Keratinocyte (primary cell): ENCODE measurements around the gene GPRC5B.

Experiments
- EZH2 ChIP-seq: IDR thresholded peaks from one replicate; pipeline ENCODE4 v1.6.1; 2012; ENCODE audit warnings: inconsistent platforms, mild to moderate bottlenecking, low read length, moderate library complexity
- TF ChIP-seq, protein P1 (sequence below), 3 experiments: IDR thresholded peaks in 1 of 3; conservative IDR thresholded peaks in 1 of 3; optimal IDR thresholded peaks in 1 of 3; 2 replicates in 2 of 3; 3 replicates in 1 of 3; pipeline versions ENCODE3 to v1.5.1; 2011; ENCODE audit warnings: low read length in 3 of 3, mild to moderate bottlenecking in 3 of 3, moderate library complexity in 2 of 3, control low read depth in 1 of 3, inconsistent platforms in 1 of 3; ENCODE audit not compliant: insufficient read depth in 2 of 3; ENCODE audit errors: extremely low read depth in 1 of 3

DNA sequence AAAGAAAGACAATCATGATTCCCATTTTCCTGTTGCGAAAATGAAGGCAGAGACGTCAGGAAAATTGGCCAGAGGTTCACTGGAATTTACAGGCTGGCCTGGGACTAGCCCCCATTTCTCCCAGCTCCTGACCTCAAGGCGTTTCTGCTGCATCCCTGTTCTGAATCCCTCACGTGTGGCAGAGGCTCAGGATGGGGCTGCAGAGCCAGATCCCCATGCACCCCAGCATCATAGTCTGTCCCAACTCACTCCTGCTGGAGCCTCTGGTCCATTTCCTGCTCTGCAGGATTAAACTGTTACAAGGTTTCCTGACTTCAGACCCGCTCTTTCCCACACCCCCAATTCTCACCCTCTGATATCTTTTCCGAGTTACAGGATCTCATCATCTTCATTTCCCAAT is 2.9 kb downstream of the GPRC5B start:
- no peak for TF ChIP-seq EZH2
- TF ChIP-seq, protein P1, sequence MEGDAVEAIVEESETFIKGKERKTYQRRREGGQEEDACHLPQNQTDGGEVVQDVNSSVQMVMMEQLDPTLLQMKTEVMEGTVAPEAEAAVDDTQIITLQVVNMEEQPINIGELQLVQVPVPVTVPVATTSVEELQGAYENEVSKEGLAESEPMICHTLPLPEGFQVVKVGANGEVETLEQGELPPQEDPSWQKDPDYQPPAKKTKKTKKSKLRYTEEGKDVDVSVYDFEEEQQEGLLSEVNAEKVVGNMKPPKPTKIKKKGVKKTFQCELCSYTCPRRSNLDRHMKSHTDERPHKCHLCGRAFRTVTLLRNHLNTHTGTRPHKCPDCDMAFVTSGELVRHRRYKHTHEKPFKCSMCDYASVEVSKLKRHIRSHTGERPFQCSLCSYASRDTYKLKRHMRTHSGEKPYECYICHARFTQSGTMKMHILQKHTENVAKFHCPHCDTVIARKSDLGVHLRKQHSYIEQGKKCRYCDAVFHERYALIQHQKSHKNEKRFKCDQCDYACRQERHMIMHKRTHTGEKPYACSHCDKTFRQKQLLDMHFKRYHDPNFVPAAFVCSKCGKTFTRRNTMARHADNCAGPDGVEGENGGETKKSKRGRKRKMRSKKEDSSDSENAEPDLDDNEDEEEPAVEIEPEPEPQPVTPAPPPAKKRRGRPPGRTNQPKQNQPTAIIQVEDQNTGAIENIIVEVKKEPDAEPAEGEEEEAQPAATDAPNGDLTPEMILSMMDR (optimal IDR thresholded peaks at IDR 0.05 in 1 of 3, IDR thresholded peaks at IDR 0.05 in 1 of 3, conservative IDR thresholded peaks at IDR 0.05 in 1 of 3; ENCODE audit: extremely low read depth in 1 of 3, insufficient read depth in 2 of 3, low read length in 3 of 3) = no peak
